Activated CD4-positive, alpha-beta memory T cell treated with anti-CD3 and anti-CD28 coated beads for 36 hours (primary cell): ENCODE measurements around the gene OTOA. TPM values are rescaled to one million over a fixed set of nuclear protein-coding genes. Genes with fewer than 3 reads are reported as not detected.
"Not testable (repeated sequence)": the region's sequence is repeated elsewhere in the genome, so short reads cannot be mapped to it uniquely, and the experiment has no call there.

Experiments used
- CTCF ChIA-PET: fragments of 350-600 bp; sonication (Branson Sonifier 250); formaldehyde crosslinking; loops from one replicate; lab custom pipeline; 2021; ENCODE audit warnings: antibody characterized with exemption, inconsistent platforms; lab: Charles Lee
- POLR2A ChIA-PET: fragments of 350-600 bp; sonication (Branson Sonifier 250); formaldehyde crosslinking; loops from one replicate; lab custom pipeline; 2021; ENCODE audit warnings: antibody characterized with exemption; lab: Charles Lee
- DNase-seq: peaks from one replicate; pipeline ENCODE4 v3.0.0-alpha.2; 2020
- H3K27ac Mint-ChIP-seq: one replicate; pipeline ENCODE4 v1.8.0; 2021; ENCODE audit warnings: mixed read lengths
- H3K27me3 Mint-ChIP-seq: one replicate; pipeline ENCODE4 v1.8.0; 2021; ENCODE audit warnings: mixed read lengths
- H3K36me3 Mint-ChIP-seq: one replicate; pipeline ENCODE4 v1.8.0; 2021; ENCODE audit warnings: mixed read lengths
- H3K4me1 Mint-ChIP-seq: one replicate; pipeline ENCODE4 v1.8.0; 2021; ENCODE audit warnings: low read depth, mixed read lengths
- H3K4me3 Mint-ChIP-seq: one replicate; pipeline ENCODE4 v1.8.0; 2021; ENCODE audit warnings: mild to moderate bottlenecking, mixed read lengths
- H3K9me3 Mint-ChIP-seq: one replicate; pipeline ENCODE4 v1.8.0; 2021; ENCODE audit warnings: mixed read lengths
- intact Hi-C: fragments of 100-400 bp; cut with micrococcal nuclease; formaldehyde crosslinking; loops from one replicate; pipeline ENCODE4 v1.15.1; 2023
- total RNA-seq, 2 experiments: library from RNA; stranded (reverse); gene quantifications; one replicate each; pipeline ENCODE4 v1.2.3, GENCODE V29; 2021

OTOA gene
- total RNA-seq, 2 experiments from 2014 or later = not detected

DNA sequence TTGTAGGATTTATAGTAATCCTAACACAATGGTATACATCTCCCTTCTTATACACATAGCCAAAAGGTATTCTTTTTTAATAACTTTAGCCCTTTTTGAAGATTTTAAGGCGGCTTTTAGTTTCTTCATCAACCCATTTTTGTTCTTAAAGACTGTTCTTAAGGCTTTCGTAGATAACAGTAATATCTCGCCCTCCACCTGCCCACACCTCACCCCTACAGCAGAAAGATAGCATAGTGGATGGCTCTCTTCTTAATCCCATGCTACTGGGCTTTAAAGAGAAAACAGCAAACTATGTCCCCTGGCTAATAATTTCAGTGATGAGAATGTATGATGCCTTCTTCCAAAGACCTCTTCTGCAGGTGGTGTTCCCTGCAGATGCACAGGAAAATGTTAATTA, 20.0 kb upstream of the OTOA start:
- Mint-ChIP-seq H3K4me1 (peaks cover 55% of the 10 kb centered on the region), H3K9me3 (no peaks in the 10 kb centered on the region), H3K36me3 (peaks cover 3% of the 10 kb centered on the region), H3K4me3 (no peak overlapping the region), H3K27me3 (no peaks in the 10 kb centered on the region), H3K27ac (no peak overlapping the region)
- CTCF ChIA-PET = interaction anchor here (1.0 to 2.6 kb wide), 3 partner anchors 14 to 61 kb away, joined by 3 to 14 read pairs (median 11); no protein-coding TSS in a partner anchor
- no peak for DNase-seq
- POLR2A ChIA-PET = no interaction called here
- intact Hi-C loops = loop anchor here (2.0 kb wide), 2 partner anchors 17 to 59 kb away; no protein-coding TSS in a partner anchor

DNA sequence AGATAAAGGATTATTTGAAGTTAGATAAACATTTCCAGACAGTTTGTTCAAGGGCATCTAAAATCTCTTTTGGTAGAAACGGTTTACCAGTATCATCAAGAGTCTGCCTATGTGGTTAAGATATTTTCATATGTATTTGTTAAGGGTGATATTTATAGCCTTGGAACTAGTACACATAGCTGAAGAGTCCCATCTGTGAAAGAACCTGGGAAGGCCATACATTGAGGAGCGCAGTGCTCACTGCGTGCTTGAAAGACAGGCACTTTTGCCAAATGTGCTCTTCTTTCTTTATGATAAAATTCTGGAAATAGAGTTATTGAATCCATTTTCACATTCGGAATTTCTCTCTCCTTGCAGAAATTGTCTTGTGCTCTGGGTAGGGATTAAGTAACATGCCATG, 19.1 kb upstream of the OTOA start:
- no peaks in the 10 kb centered on the region for H3K27me3 Mint-ChIP-seq
- intact Hi-C loops = loop anchor here (1.0 to 2.0 kb wide), 4 partner anchors 17 to 60 kb away; partner anchors contain the start of gene METTL9
- H3K4me3 Mint-ChIP-seq = peak overlapping the region; percentile 72
- H3K4me1 Mint-ChIP-seq = peaks cover 53% of the 10 kb centered on the region
- ChIA-PET CTCF (interaction anchor here (1.0 to 2.6 kb wide), 4 partner anchors 13 to 62 kb away, joined by 3 to 36 read pairs (median 10); partner anchors contain the start of gene METTL9), POLR2A (no interaction called here)
- peaks cover 3% of the 10 kb centered on the region for H3K36me3 Mint-ChIP-seq
- DNase-seq = no peak
- H3K27ac Mint-ChIP-seq = peak overlapping the region; percentile 79
- no peaks in the 10 kb centered on the region for H3K9me3 Mint-ChIP-seq

DNA sequence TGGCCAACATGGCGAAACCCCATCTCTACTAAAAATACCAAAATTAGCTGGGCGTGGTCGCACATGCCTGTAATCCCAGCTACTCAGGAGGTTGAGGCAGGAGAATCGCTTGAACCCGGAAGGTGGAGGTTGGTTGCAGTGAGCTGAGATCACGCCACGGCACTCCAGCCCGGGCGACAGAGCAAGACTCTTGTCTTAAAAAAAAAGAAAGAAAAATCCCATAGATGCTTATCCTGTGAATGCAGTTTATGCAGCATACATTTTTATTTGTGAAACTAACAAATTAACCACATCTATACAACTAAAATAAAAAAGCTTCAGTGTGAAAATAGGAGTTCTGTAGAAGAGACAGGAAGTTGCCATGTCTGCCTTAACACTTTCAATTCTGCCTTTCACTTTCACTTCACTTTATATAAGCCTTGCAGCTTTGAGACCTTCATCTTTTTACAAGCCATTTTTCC, 18.5 kb upstream of the OTOA start:
- intact Hi-C loops = loop anchor here (1.0 to 2.0 kb wide), 4 partner anchors 16 to 60 kb away; partner anchors contain the start of gene METTL9
- no peaks in the 10 kb centered on the region for H3K9me3 Mint-ChIP-seq
- H3K27me3 Mint-ChIP-seq = no peaks in the 10 kb centered on the region
- peaks cover 53% of the 10 kb centered on the region for H3K4me1 Mint-ChIP-seq
- H3K27ac Mint-ChIP-seq = peak overlapping the region; percentile 79
- DNase-seq = peak; percentile 50
- ChIA-PET CTCF (interaction anchor here (0.6 to 2.6 kb wide), 11 partner anchors 8 to 432 kb away, joined by 3 to 36 read pairs (median 3); partner anchors contain the start of gene METTL9), POLR2A (interaction anchor here (0.8 to 1.0 kb wide), 3 partner anchors 47 to 82 kb away, joined by 3 read pairs; no protein-coding TSS in a partner anchor)
- peaks cover 3% of the 10 kb centered on the region for H3K36me3 Mint-ChIP-seq
- H3K4me3 Mint-ChIP-seq = peak overlapping the region; percentile 72

- ChIA-PET CTCF (interaction anchor here (0.6 to 2.8 kb wide), 11 partner anchors 9 to 432 kb away, joined by 3 to 36 read pairs (median 5); partner anchors contain the start of gene METTL9), POLR2A (interaction anchor here (0.6 to 1.0 kb wide), 4 partner anchors 15 to 81 kb away, joined by 3 to 4 read pairs (median 3); no protein-coding TSS in a partner anchor)
- DNase-seq = no peak
- peak overlapping the region; percentile 79 for H3K27ac Mint-ChIP-seq
- peaks cover 3% of the 10 kb centered on the region for H3K36me3 Mint-ChIP-seq
- intact Hi-C loops = no loop called here
- H3K9me3 Mint-ChIP-seq = no peaks in the 10 kb centered on the region
- peak overlapping the region; percentile 72 for H3K4me3 Mint-ChIP-seq
- H3K4me1 Mint-ChIP-seq = peaks cover 52% of the 10 kb centered on the region
- no peaks in the 10 kb centered on the region for H3K27me3 Mint-ChIP-seq
These were observed 17.7 kb upstream of the OTOA start for GRCh38 chr16:21646091-21646490.

DNA sequence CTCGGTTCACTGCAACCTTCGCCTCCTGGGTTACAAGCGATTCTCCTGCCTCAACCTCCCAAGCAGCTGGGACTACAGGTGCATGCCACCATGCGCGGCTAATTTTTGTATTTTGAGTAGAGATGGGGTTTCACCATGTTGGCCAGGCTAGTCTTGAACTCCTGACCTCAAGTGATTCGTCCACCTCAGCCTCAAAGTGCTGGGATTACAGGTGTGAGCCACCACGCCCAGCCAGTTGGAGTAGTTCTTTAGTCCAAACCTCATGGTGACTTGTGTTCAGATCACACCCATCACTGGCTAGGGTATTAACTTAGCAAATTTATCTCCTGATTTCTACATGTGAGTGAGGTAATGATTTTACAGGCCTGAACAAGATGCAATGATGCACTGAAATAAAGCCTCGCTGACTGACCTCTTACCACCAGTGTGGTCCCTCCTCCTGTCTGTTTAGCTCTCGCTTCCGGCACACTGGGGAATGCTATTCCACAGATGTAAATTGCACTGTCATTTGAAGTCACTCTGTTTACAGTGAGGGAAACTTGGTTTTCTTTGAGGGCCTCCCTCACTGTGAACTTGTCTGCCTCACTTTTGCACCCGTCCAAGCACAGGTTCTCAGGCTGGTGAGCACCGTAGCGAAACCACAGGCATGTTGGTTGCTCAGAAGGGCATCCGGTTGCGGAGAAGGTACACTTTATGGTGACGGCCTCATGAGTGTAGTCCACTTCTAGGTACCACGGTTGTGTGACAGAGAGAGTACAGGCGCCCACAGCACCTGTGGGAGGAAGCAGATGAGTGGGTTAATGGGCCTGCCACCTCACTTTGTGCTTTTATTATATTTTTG, 16.8 kb upstream of the OTOA start:
- intact Hi-C loops = loop anchor here (1.0 kb wide), 2 partner anchors 9 to 25 kb away; no protein-coding TSS in a partner anchor
- no peaks in the 10 kb centered on the region for H3K9me3 Mint-ChIP-seq
- peak; percentile 92 for DNase-seq
- H3K4me1 Mint-ChIP-seq = peaks cover 52% of the 10 kb centered on the region
- ChIA-PET CTCF (interaction anchor here (1.2 to 2.8 kb wide), 3 partner anchors 11 to 127 kb away, joined by 3 to 21 read pairs (median 12); no protein-coding TSS in a partner anchor), POLR2A (no interaction called here)
- peak overlapping the region; percentile 30 for H3K4me3 Mint-ChIP-seq
- peak overlapping the region; percentile 79 for H3K27ac Mint-ChIP-seq
- peaks cover 3% of the 10 kb centered on the region for H3K36me3 Mint-ChIP-seq
- H3K27me3 Mint-ChIP-seq = no peaks in the 10 kb centered on the region

DNA sequence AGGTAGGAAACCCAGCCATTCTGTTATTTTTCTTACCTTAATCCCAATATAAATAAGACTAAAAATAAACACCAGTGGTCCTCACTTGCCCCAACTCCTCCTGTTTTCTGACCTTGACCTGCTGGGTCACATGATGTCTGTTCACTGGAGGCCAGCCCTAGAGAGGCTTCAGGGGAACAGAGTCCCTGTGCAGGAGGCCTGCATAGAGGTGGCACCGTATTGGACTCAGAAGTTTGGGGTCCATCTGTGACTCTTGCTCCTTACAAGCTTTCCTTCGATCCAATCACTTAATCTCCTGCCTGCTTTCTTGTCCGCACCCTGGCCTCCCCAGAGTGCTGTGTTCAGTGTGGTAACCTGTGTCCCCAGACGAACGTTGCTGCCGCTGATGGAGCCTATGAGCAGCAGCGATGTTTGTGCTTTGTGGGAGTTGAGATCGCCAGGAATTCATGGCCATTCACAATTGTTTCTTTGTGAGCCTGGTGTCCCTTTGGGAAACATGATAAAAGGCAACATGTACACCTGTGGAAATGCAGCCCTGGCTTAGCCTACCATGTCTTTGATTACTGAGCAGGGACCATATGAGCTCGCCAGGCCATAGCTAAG, 16.1 kb upstream of the OTOA start:
- H3K27ac Mint-ChIP-seq = peak overlapping the region; percentile 59
- DNase-seq = no peak
- no peaks in the 10 kb centered on the region for H3K27me3 Mint-ChIP-seq
- no peak overlapping the region for H3K4me3 Mint-ChIP-seq
- intact Hi-C loops = loop anchor here (1.0 kb wide), 2 partner anchors 9 to 25 kb away; no protein-coding TSS in a partner anchor
- no peaks in the 10 kb centered on the region for H3K9me3 Mint-ChIP-seq
- peaks cover 3% of the 10 kb centered on the region for H3K36me3 Mint-ChIP-seq
- H3K4me1 Mint-ChIP-seq = peaks cover 52% of the 10 kb centered on the region
- ChIA-PET POLR2A (no interaction called here), CTCF (interaction anchor here (2.6 to 2.8 kb wide), 2 partner anchors 10 to 61 kb away, joined by 12 to 21 read pairs; no protein-coding TSS in a partner anchor)

DNA sequence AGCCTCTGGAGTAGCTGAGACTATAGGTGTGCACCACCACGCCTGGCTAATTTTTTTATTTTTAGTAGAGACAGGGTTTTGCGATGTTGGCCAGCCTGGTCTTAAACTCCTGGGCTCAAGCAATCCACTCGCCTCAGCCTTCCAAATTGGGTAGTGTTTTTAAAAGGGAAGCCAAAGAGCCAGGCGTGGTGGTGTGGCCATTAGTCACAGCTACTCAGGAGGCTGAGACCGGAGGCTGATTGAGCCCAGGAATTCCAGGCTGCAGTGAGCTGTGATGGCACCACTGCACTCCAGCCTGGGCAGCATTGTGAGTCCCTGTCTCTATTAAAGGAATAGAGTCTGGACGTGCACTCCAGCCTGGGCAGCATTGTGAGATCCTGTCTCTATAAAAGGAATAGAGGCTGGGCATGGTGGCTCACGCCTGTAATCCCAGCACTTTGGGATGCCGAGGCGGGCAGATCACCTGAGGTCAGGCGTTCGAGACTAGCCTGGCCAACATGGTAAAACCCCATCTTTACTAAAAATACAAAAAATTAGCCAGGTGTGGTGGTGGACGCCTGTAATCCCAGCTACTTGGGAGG, 13.9 kb upstream of the OTOA start:
- H3K27me3 Mint-ChIP-seq, H3K27ac Mint-ChIP-seq, POLR2A ChIA-PET, H3K9me3 Mint-ChIP-seq, intact Hi-C loops, H3K36me3 Mint-ChIP-seq, H3K4me3 Mint-ChIP-seq, DNase-seq: not testable (repeated sequence)
- CTCF ChIA-PET = interaction anchor here (1.4 to 2.6 kb wide), 2 partner anchors 8 to 40 kb away, joined by 4 to 21 read pairs; no protein-coding TSS in a partner anchor
- H3K4me1 Mint-ChIP-seq = peaks cover 50% of the 10 kb centered on the region

- H3K9me3 Mint-ChIP-seq = no peaks in the 10 kb centered on the region
- ChIA-PET POLR2A (no interaction called here), CTCF (no interaction called here)
- no peaks in the 10 kb centered on the region for H3K27me3 Mint-ChIP-seq
- no peak for DNase-seq
- intact Hi-C loops = no loop called here
- no peak overlapping the region for H3K27ac Mint-ChIP-seq
- H3K4me1 Mint-ChIP-seq = peaks cover 47% of the 10 kb centered on the region
- H3K36me3 Mint-ChIP-seq = peaks cover 4% of the 10 kb centered on the region
- no peak overlapping the region for H3K4me3 Mint-ChIP-seq
These were observed 13.2 kb upstream of the OTOA start for GRCh38 chr16:21650521-21650920.

- H3K4me3 Mint-ChIP-seq = no peak overlapping the region
- no peaks in the 10 kb centered on the region for H3K9me3 Mint-ChIP-seq
- peaks cover 42% of the 10 kb centered on the region for H3K4me1 Mint-ChIP-seq
- no peak overlapping the region for H3K27ac Mint-ChIP-seq
- no peaks in the 10 kb centered on the region for H3K27me3 Mint-ChIP-seq
- intact Hi-C loops = no loop called here
- ChIA-PET CTCF (interaction anchor here (1.0 kb wide), 2 partner anchors 57 to 67 kb away, joined by 3 to 4 read pairs; no protein-coding TSS in a partner anchor), POLR2A (no interaction called here)
- no peak for DNase-seq
- H3K36me3 Mint-ChIP-seq = peaks cover 8% of the 10 kb centered on the region
These were observed 12.3 kb upstream of the OTOA start for GRCh38 chr16:21651515-21651914.

- no peaks in the 10 kb centered on the region for H3K9me3 Mint-ChIP-seq
- H3K36me3 Mint-ChIP-seq = peaks cover 8% of the 10 kb centered on the region
- H3K27ac Mint-ChIP-seq = no peak within 1 kb of the TSS
- H3K4me3 Mint-ChIP-seq = no peak within 1 kb of the TSS
- POLR2A ChIA-PET = no interaction called here
- intact Hi-C loops = no loop called here
- H3K4me1 Mint-ChIP-seq = peaks cover 43% of the 10 kb centered on the region
- CTCF ChIA-PET = interaction anchor here (0.7 to 1.0 kb wide), 3 partner anchors 56 to 684 kb away, joined by 3 to 4 read pairs (median 3); no protein-coding TSS in a partner anchor
- H3K27me3 Mint-ChIP-seq = no peaks in the 10 kb centered on the region
- no peak for DNase-seq
These were observed 11.3 kb upstream of the OTOA start, which contains the start of gene IGSF6 for GRCh38 chr16:21652453-21652852. Gene IGSF6 (minus strand): TSS chr16:21652608. CDS start chr16:21652598, 10 bp downstream.

DNA sequence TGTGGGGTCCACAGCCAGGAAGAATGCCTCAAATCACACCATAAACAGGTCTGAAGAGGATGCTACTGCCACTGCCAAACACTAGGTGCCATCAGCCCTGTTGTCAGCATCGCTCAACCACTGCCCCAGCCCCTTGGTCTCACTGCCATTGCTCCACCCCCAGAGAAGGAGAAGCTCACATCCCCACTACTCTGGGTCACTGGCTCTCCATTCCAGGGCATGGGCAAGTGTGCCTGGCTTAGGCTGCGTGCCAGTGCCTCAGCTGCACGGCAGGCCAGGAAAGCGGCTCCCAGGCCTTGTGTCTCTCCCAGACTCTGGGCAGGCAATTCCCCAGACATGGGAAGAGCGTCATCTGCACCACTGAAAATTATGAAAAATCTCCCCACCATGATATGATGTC, 10.2 kb upstream of the OTOA start:
- POLR2A ChIA-PET = no interaction called here
- Mint-ChIP-seq H3K36me3 (peaks cover 8% of the 10 kb centered on the region), H3K27me3 (no peaks in the 10 kb centered on the region), H3K4me1 (peaks cover 38% of the 10 kb centered on the region), H3K4me3 (no peak overlapping the region), H3K9me3 (no peaks in the 10 kb centered on the region), H3K27ac (no peak overlapping the region)
- DNase-seq = no peak
- intact Hi-C loops = no loop called here
- CTCF ChIA-PET = interaction anchor here (1.4 kb wide), 1 partner anchor 55 kb away, joined by 3 read pairs; no protein-coding TSS in a partner anchor
